Vagina (tissue), 2 donors: ENCODE data around the gene PARD3. TPM values are rescaled to one million over a fixed set of nuclear protein-coding genes. Genes with fewer than 3 reads are reported as not detected.

Source experiments
- DNase-seq, 2 donors: peaks; one replicate each; pipeline ENCODE4 v3.0.0-alpha.2; 2017; ENCODE audit errors: extremely low spot score in 2 of 2
- H3K27ac ChIP-seq: fragments of 200-600 bp; sonication (generic); one replicate; pipeline ENCODE4 v1.5.1; 2019
- H3K27me3 ChIP-seq: fragments of 200-600 bp; sonication (generic); one replicate; pipeline ENCODE4 v1.5.1; 2019
- H3K36me3 ChIP-seq, 2 donors: fragments of 200-600 bp; sonication (generic); one replicate each; pipeline ENCODE4 v1.5.1; 2017 to 2019
- H3K4me1 ChIP-seq: fragments of 200-600 bp; sonication (generic); one replicate; pipeline ENCODE4 v1.5.1; 2019
- H3K4me3 ChIP-seq, 2 donors: fragments of 200-600 bp; sonication (generic); 1 replicate in 1 of 2; 2 replicates in 1 of 2; pipeline ENCODE4 v1.5.1; 2016 to 2019
- H3K9me3 ChIP-seq: fragments of 200-600 bp; sonication (generic); one replicate; pipeline ENCODE4 v1.5.1; 2019
- POLR2A ChIP-seq, 2 donors: fragments of 450-650 bp; IDR thresholded peaks; one replicate each; pipeline ENCODE4 v1.6.1; 2017; ENCODE audit warnings: antibody characterized with exemption in 2 of 2, mild to moderate bottlenecking in 2 of 2, moderate library complexity in 2 of 2
- POLR2AphosphoS5 ChIP-seq, 2 donors: sonication (generic); formaldehyde crosslinking; IDR thresholded peaks; one replicate each; pipeline ENCODE4 v1.9.0; 2017; ENCODE audit warnings: antibody characterized with exemption in 2 of 2, mild to moderate bottlenecking in 2 of 2, low read depth in 1 of 2; ENCODE audit not compliant: insufficient read depth in 1 of 2
- intact Hi-C: fragments of 100-400 bp; cut with DNase I; formaldehyde crosslinking; loops from one replicate; pipeline ENCODE4 v1.15.1; 2023
- total RNA-seq: library from RNA; depleted of rRNA; stranded (reverse); fragments of >200 nt; gene quantifications from one replicate; pipeline ENCODE4 v1.2.3, GENCODE V29; 2016
- TF ChIP-seq, protein P1 (sequence below), 3 experiments: fragments of 450-650 bp in 2 of 3; fragments of 200-600 bp in 1 of 3; sonication (generic) in 1 of 3; IDR thresholded peaks; one replicate each; pipeline ENCODE4 v1.5.1; 2017 to 2019; ENCODE audit warnings: antibody characterized with exemption in 3 of 3, mild to moderate bottlenecking in 2 of 3, moderate library complexity in 2 of 3

The PARD3 gene
- total RNA-seq, 1 donor from 2014 or later: 95.5 TPM

DNA sequence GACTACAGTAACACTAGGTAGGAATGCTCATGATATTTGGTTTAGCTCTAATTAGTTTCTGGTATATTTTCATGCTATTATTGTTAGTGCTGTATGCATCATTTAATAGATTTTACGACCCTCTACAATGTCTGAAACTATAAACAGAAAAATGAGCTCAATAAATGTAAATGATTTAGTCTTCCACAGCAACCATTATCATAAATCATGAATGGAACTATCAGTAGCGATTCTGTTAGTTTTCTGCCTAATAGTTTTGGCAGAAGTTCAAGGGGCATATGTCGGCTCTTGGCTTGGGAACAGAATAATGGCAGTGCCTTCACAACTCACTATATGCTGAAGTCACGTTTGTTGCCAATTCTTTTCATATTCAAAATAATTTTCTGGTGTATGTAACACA, 494.8 kb downstream of the PARD3 start:
- intact Hi-C loops: no loop called here
- TF ChIP-seq POLR2A (IDR thresholded peaks at IDR 0.05): no peak
- no peak for TF ChIP-seq POLR2AphosphoS5 (IDR thresholded peaks at IDR 0.05; ENCODE audit: insufficient read depth in 1 of 2, low read depth in 1 of 2)
- TF ChIP-seq, protein P1, sequence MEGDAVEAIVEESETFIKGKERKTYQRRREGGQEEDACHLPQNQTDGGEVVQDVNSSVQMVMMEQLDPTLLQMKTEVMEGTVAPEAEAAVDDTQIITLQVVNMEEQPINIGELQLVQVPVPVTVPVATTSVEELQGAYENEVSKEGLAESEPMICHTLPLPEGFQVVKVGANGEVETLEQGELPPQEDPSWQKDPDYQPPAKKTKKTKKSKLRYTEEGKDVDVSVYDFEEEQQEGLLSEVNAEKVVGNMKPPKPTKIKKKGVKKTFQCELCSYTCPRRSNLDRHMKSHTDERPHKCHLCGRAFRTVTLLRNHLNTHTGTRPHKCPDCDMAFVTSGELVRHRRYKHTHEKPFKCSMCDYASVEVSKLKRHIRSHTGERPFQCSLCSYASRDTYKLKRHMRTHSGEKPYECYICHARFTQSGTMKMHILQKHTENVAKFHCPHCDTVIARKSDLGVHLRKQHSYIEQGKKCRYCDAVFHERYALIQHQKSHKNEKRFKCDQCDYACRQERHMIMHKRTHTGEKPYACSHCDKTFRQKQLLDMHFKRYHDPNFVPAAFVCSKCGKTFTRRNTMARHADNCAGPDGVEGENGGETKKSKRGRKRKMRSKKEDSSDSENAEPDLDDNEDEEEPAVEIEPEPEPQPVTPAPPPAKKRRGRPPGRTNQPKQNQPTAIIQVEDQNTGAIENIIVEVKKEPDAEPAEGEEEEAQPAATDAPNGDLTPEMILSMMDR (IDR thresholded peaks at IDR 0.05): no peak

DNA sequence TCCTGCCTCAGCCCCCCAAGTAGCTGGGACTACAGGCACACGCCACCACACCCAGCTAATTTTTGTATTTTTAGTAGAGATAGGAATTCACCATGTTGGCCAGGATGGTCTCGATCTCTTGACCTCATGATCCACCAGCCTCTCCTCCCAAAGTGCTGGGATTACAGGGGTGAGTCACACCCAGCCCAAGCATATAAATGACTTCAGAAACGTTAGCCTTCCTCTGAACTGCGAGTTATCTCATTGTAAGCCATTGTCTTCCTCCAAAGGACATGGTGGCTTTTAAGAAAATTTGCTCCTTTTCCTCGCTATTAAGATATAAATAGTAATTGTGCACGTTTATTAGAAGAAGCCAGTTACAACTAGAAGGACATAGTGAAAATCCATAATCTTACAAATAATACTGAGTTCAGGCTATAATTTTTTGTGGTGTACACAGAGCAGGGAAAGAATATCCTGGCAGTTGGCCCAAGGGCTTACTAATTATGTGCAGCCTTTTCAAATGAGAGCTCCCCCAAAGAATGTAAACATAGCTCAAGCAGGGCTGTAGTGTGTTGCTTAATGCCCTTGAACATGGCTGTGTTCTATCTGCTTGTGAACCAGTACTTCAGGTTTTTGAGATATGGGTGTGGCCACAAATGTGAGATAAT, 495.8 kb downstream of the PARD3 start:
- intact Hi-C loops: no loop called here
- Histone ChIP-seq H3K36me3 (no peaks in the 10 kb centered on the region), H3K4me1 (peaks cover 21% of the 10 kb centered on the region), H3K9me3 (no peaks in the 10 kb centered on the region), H3K27ac (no peak overlapping the region), H3K4me3 (no peak overlapping the region), H3K27me3 (no peaks in the 10 kb centered on the region)
- TF ChIP-seq POLR2AphosphoS5 (IDR thresholded peaks at IDR 0.05; ENCODE audit: insufficient read depth in 1 of 2, low read depth in 1 of 2): peak in 1 of 2 donors; percentile 79
- TF ChIP-seq POLR2A (IDR thresholded peaks at IDR 0.05): no peak
- no peak for DNase-seq

More for the DNA sequence above, 494.8 kb downstream of the PARD3 start:
- H3K4me1 ChIP-seq: peaks cover 21% of the 10 kb centered on the region
- no peak overlapping the region for H3K27ac ChIP-seq
- DNase-seq: no peak
- no peaks in the 10 kb centered on the region for H3K36me3 ChIP-seq
- no peak overlapping the region for H3K4me3 ChIP-seq
- H3K9me3 ChIP-seq: no peaks in the 10 kb centered on the region
- H3K27me3 ChIP-seq: no peaks in the 10 kb centered on the region

DNA sequence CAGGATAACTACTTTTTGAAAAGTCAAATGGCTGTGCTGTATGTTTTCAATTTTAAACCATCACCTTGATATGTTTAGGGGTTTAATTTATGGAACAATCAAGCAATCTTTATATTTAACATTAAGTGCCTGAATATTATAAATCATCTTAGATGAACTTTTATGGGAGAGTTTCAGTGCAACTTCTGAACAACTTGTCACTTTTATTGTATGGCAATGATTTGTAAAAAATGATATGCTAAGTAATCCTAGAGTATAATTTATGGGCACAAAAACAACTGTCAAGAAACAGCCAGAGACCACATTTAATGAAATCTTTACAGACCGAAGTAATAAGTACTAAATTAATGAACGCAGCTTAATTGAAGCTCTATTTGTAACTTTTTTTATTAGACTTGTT, 498.9 kb downstream of the PARD3 start:
- DNase-seq: no peak
- Histone ChIP-seq H3K27ac (no peak overlapping the region), H3K4me3 (no peak overlapping the region), H3K4me1 (peaks cover 14% of the 10 kb centered on the region), H3K9me3 (no peaks in the 10 kb centered on the region), H3K36me3 (no peaks in the 10 kb centered on the region), H3K27me3 (no peaks in the 10 kb centered on the region)
- no peak for TF ChIP-seq POLR2AphosphoS5 (IDR thresholded peaks at IDR 0.05; ENCODE audit: insufficient read depth in 1 of 2, low read depth in 1 of 2)
- no peak for TF ChIP-seq POLR2A (IDR thresholded peaks at IDR 0.05)
- TF ChIP-seq, protein P1 (IDR thresholded peaks at IDR 0.05): no peak
- intact Hi-C loops: no loop called here

DNA sequence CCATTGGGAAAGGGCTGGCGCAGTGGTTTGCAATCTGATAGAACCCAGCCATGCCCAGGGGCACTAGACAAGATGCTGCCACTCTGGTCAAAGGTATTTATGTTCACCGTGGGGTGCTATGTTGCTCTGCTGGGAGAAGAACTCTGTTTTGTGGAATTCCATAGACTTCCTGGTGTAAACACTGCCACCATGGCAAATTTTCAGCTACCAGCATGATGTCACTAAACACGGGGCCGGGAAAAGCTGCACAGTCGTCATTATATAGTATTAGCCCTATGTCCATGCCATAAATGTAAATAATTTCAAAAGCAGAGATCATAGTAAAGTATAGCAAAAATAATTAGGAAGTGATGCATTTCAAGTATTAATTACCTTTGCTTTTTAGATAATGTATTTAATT, 500.6 kb downstream of the PARD3 start:
- H3K9me3 ChIP-seq: no peaks in the 10 kb centered on the region
- TF ChIP-seq POLR2AphosphoS5 (IDR thresholded peaks at IDR 0.05; ENCODE audit: insufficient read depth in 1 of 2, low read depth in 1 of 2) (no peak), POLR2A (IDR thresholded peaks at IDR 0.05) (no peak)
- TF ChIP-seq, protein P1 (IDR thresholded peaks at IDR 0.05): no peak
- DNase-seq: no peak
- no peaks in the 10 kb centered on the region for H3K36me3 ChIP-seq
- peaks cover 7% of the 10 kb centered on the region for H3K4me1 ChIP-seq
- no peaks in the 10 kb centered on the region for H3K27me3 ChIP-seq
- no peak overlapping the region for H3K4me3 ChIP-seq
- no peak overlapping the region for H3K27ac ChIP-seq
- intact Hi-C loops: no loop called here

DNA sequence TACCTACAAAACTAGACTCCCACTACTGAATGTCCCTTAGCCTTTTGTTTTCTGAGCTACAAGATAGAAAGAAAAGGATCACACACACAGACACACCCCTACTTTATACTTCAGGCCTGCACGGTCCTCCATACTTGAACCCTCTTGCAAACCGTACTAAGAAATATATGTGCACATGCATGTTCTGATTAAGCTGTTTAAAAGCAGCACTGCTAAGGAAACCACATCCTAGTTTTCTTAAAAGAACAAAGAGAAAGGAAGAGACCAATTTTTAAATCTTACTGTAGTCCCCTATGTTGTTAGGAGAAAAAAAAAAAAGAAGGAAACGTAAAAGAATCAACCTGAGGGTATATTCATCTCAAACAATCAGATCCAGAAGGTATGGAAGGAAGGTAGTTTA, 501.2 kb downstream of the PARD3 start:
- DNase-seq: no peak
- TF ChIP-seq POLR2A (IDR thresholded peaks at IDR 0.05): no peak
- no peak overlapping the region for H3K27ac ChIP-seq
- H3K4me3 ChIP-seq: no peak overlapping the region
- no peaks in the 10 kb centered on the region for H3K36me3 ChIP-seq
- no peaks in the 10 kb centered on the region for H3K27me3 ChIP-seq
- H3K4me1 ChIP-seq: peaks cover 1% of the 10 kb centered on the region
- H3K9me3 ChIP-seq: no peaks in the 10 kb centered on the region
- intact Hi-C loops: no loop called here

DNA sequence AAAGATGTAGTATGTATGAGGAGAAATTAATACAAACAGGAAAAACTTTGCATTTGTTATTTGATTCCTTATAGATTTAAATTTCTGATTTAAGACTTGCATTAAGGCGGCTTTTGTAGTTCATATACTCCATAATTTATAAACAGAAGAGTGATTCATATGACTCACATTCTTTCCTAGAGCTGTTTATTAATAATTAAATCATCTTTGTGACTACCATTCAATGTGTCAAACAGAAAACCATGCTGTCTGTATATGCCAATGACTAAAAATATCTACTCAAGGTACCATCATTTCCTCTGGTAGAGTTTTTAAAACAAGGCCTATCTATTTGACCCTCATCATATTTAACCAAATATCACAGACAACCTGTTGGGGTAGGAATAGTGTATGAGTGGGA, 501.7 kb downstream of the PARD3 start:
- Histone ChIP-seq H3K4me1 (no peaks in the 10 kb centered on the region), H3K27ac (no peak overlapping the region), H3K36me3 (no peaks in the 10 kb centered on the region), H3K27me3 (no peaks in the 10 kb centered on the region), H3K4me3 (no peak overlapping the region), H3K9me3 (no peaks in the 10 kb centered on the region)
- TF ChIP-seq POLR2A (IDR thresholded peaks at IDR 0.05) (no peak), POLR2AphosphoS5 (IDR thresholded peaks at IDR 0.05; ENCODE audit: insufficient read depth in 1 of 2, low read depth in 1 of 2) (no peak)
- TF ChIP-seq, protein P1 (IDR thresholded peaks at IDR 0.05): no peak
- intact Hi-C loops: no loop called here
- no peak for DNase-seq
